HepG2 (cell line): ENCODE measurements around the gene CLEC2D. TPM values are rescaled to one million over a fixed set of nuclear protein-coding genes. Genes with fewer than 3 reads are reported as not detected.
"Not testable (repeated sequence)": the region's sequence is repeated elsewhere in the genome, so short reads cannot be mapped to it uniquely, and the experiment has no call there.

ENCODE experiments used
- ATAC-seq: fragments of 200-7000 bp; cut with Tn5 transposase; 3 replicates; pipeline ENCODE4 v1.9.1; 2020; ENCODE audit warnings: mild to moderate bottlenecking, moderate library complexity
- BruUV-seq: library from RNA; stranded (reverse); fragments of 400-500 nt; replicated peaks from 2 replicates; lab custom pipeline; 2021; lab: Mats Ljungman, UMichigan
- CTCF ChIA-PET: fragments of 300-600 bp; formaldehyde crosslinking; extraction: SDS; loops from one replicate; lab custom pipeline; 2021; ENCODE audit warnings: low total read pairs, inconsistent platforms, low intra/inter-chr PET ratio; lab: Yijun Ruan, JAX
- POLR2A ChIA-PET: fragments of 350-600 bp; sonication (Branson Sonifier 250); formaldehyde crosslinking; loops from one replicate; lab custom pipeline; 2020; ENCODE audit warnings: antibody characterized with exemption, inconsistent platforms; lab: Yijun Ruan, JAX
- DNase-seq: peaks from one replicate; pipeline ENCODE4 v3.0.0-alpha.2; 2015; ENCODE audit warnings: low spot score
- FAIRE-seq: peaks from 3 replicates; lab custom pipeline; 2011; peaks lifted over from hg19 to GRCh38; lab: Jason Lieb, UNC
- H2AFZ ChIP-seq: one replicate; pipeline ENCODE4 v1.6.1; 2011; ENCODE audit warnings: low read length, inconsistent platforms
- H3K27ac ChIP-seq: fragments of 300-600 bp; 3 replicates; pipeline ENCODE4 v1.8.0; 2011; ENCODE audit warnings: mixed run types, mild to moderate bottlenecking, mixed read lengths, low read length, inconsistent platforms; ENCODE audit not compliant: insufficient read depth; ENCODE audit errors: extremely low read length
- H3K27me3 ChIP-seq, 2 experiments: fragments of 200-600 bp in 1 of 2; 2 replicates in 1 of 2; 3 replicates in 1 of 2; pipeline versions ENCODE4 v1.6.0 to v1.8.0; 2011; ENCODE audit warnings: low read length in 2 of 2, mild to moderate bottlenecking in 2 of 2, moderate library complexity in 2 of 2, inconsistent platforms in 1 of 2; ENCODE audit not compliant: insufficient read depth in 2 of 2, control insufficient read depth in 1 of 2
- H3K36me3 ChIP-seq, 2 experiments: fragments of 200-600 bp in 1 of 2; replicated peaks in 1 of 2; 2 replicates in 1 of 2; 3 replicates in 1 of 2; pipeline versions ENCODE4 v1.5.1 to v1.8.0; 2011; ENCODE audit warnings: low read length in 2 of 2, inconsistent platforms in 1 of 2; ENCODE audit not compliant: insufficient read depth in 2 of 2, control insufficient read depth in 1 of 2
- H3K4me1 ChIP-seq: 2 replicates; pipeline ENCODE4 v1.5.1; 2012; ENCODE audit warnings: low read length, inconsistent platforms; ENCODE audit not compliant: insufficient read depth
- H3K4me2 ChIP-seq: 2 replicates; pipeline ENCODE4 v1.6.0; 2011; ENCODE audit warnings: low read depth, low read length, inconsistent platforms
- H3K4me3 ChIP-seq, 3 experiments: fragments of 200-600 bp in 1 of 3; sonication (generic), shearing (Covaris generic) in 1 of 3; replicated peaks in 1 of 3; 2 replicates each; pipeline ENCODE4 v1.5.1; 2011 to 2016; ENCODE audit warnings: low read length in 3 of 3, inconsistent platforms in 2 of 3, low read depth in 2 of 3, mild to moderate bottlenecking in 2 of 3, control low read depth in 1 of 3, mixed read lengths in 1 of 3; ENCODE audit not compliant: insufficient read depth in 1 of 3
- H3K79me2 ChIP-seq: one replicate; pipeline ENCODE4 v1.6.1; 2011; ENCODE audit warnings: low read length, inconsistent platforms; ENCODE audit not compliant: insufficient read depth
- H3K9ac ChIP-seq: 2 replicates; pipeline ENCODE4 v1.6.0; 2011; ENCODE audit warnings: mild to moderate bottlenecking, low read depth, low read length, inconsistent platforms; ENCODE audit not compliant: insufficient read depth
- H3K9me3 ChIP-seq: 2 replicates; pipeline ENCODE4 v1.5.1; 2012; ENCODE audit warnings: mild to moderate bottlenecking, low read length
- H4K20me1 ChIP-seq: 2 replicates; pipeline ENCODE4 v1.6.0; 2011; ENCODE audit warnings: inconsistent platforms, mild to moderate bottlenecking, low read length, moderate library complexity; ENCODE audit not compliant: insufficient read depth
- GABPB1 ChIP-seq: IDR thresholded peaks from 2 replicates; pipeline ENCODE4 v1.6.1; 2016; ENCODE audit warnings: mild to moderate bottlenecking, missing genetic modification reagents, moderate library complexity, missing compliant biosample characterization
- HOXA3 ChIP-seq: sonication (generic); formaldehyde crosslinking; IDR thresholded peaks from 2 replicates; pipeline ENCODE4 v1.5.0; 2020; ENCODE audit warnings: missing genetic modification reagents
- PHF8 ChIP-seq: sonication (generic); formaldehyde crosslinking; IDR thresholded peaks from 2 replicates; pipeline ENCODE4 v1.5.0; 2020; ENCODE audit warnings: missing genetic modification reagents
- POLR2A ChIP-seq, 2 experiments: IDR thresholded peaks; 2 replicates each; pipeline ENCODE4 v1.6.1; 2011; ENCODE audit warnings: low read depth in 2 of 2, low read length in 2 of 2, mild to moderate bottlenecking in 1 of 2, moderate library complexity in 1 of 2; ENCODE audit not compliant: insufficient read depth in 1 of 2
- ZBTB38 ChIP-seq: sonication (generic); formaldehyde crosslinking; IDR thresholded peaks from 2 replicates; pipeline ENCODE4 v1.5.1; 2020; ENCODE audit warnings: mild to moderate bottlenecking, missing genetic modification reagents
- whole genome bisulfite sequencing: methylation state at CpG from one replicate; pipeline ENCODE4 v1.1.6; 2017; ENCODE audit warnings: low lambda C conversion rate; 5-methylcytosine and 5-hydroxymethylcytosine counted together
- in situ Hi-C: cut with HindIII; loops from 2 replicates; pipeline ENCODE4 v1.10.0; 2017; ENCODE audit warnings: low pct_unique_long_range_greater_than_20kb; ENCODE audit not compliant: extremely low pct_ligation_motif_present
- intact Hi-C: fragments of 100-400 bp; cut with micrococcal nuclease; formaldehyde crosslinking; loops from one replicate; pipeline ENCODE4 v1.10.0; 2022; ENCODE audit not compliant: unreplicated experiment
- polyA plus RNA-seq, 8 experiments: library from polyadenylated mRNA; depleted of rRNA in 3 of 8; stranded (reverse) in 7 of 8; unstranded in 1 of 8; fragments of >200 nt; fragmentation: Illumina TruSeq in 4 of 8; extraction: Trizol in 4 of 8; gene quantifications; 2 replicates each; pipeline versions ENCODE4 v1.2.1 to v1.2.3, GENCODE V29; 2011 to 2016; ENCODE audit warnings: low read depth in 4 of 8, missing spikeins in 1 of 8, mixed read lengths in 1 of 8; ENCODE audit not compliant: insufficient read depth in 1 of 8
- total RNA-seq, 5 experiments: library from RNA; depleted of rRNA; stranded (reverse); fragments of >200 nt; fragmentation: Illumina TruSeq; extraction: Trizol; gene quantifications; 2 replicates each; pipeline ENCODE4 v1.2.3, GENCODE V29; 2016; ENCODE audit warnings: low read depth in 1 of 5
- TF ChIP-seq, protein P1 (sequence below): sonication (generic); formaldehyde crosslinking; IDR thresholded peaks from 2 replicates; pipeline ENCODE4 v1.4.0; 2020; ENCODE audit warnings: missing genetic modification reagents
- TF ChIP-seq, protein P2 (sequence below): sonication (generic); formaldehyde crosslinking; IDR thresholded peaks from 2 replicates; pipeline ENCODE4 v1.4.0; 2020; ENCODE audit warnings: missing genetic modification reagents
- TF ChIP-seq, protein P3 (sequence below): sonication (generic); formaldehyde crosslinking; IDR thresholded peaks from 2 replicates; pipeline ENCODE4 v1.5.0; 2020; ENCODE audit warnings: missing genetic modification reagents

The CLEC2D gene
- total and polyA plus RNA-seq, 2 of the 13 experiments (the other 11 are each of a cell fraction or from before 2014, with no cell fraction given), result 2.5 to 8.6 TPM

DNA sequence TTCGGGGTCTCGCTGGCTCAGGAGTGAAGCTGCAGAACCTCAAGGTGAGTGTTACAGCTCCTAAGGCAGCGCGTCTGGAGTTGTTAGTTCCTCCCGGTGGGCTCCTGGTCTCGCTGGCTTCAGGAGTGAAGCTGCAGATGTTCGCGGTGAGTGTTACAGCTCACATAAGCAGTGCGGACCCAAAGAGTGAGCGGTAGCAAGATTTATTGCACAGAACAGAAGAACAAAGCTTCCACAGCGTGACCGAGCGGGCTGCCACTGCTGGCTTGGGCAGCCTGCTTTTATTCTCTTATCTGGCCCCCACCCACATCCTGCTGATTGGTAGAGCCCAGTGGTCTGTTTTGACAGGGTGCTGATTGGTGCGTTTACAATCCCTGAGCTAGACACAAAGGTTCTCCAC is 69.4 kb downstream of the CLEC2D start:
- H3K9ac ChIP-seq, H3K9me3 ChIP-seq, in situ Hi-C loops, H3K79me2 ChIP-seq, POLR2A ChIA-PET, H3K27ac ChIP-seq, ATAC-seq, intact Hi-C loops, H3K4me1 ChIP-seq, H3K4me3 ChIP-seq, H3K36me3 ChIP-seq, CTCF ChIA-PET, H2AFZ ChIP-seq, BruUV-seq, FAIRE-seq, H4K20me1 ChIP-seq, DNase-seq: not testable (repeated sequence)
- Histone ChIP-seq H3K27me3 (peaks cover 0 to 10% of the 10 kb centered on the region in 2 experiments; a peak in 1 of 5 replicates), H3K4me2 (peak overlapping the region; percentile 27; the same call in 1 of the 2 replicates)
- WGBS, result 80% methylated on average over 14 of the region's 14 CpGs
- TF ChIP-seq POLR2A (IDR thresholded peaks at IDR 0.05; ENCODE audit: insufficient read depth in 1 of 2, low read depth in 2 of 2, low read length in 2 of 2) (peak in 1 of 2 experiments; percentile 33; a peak in 1 of 4 replicates), ZBTB38 (CRISPR knock-in tag) (0 out of 2 replicates have a peak, but pooled peaks have one; percentile 27)
- TF ChIP-seq, protein P1, sequence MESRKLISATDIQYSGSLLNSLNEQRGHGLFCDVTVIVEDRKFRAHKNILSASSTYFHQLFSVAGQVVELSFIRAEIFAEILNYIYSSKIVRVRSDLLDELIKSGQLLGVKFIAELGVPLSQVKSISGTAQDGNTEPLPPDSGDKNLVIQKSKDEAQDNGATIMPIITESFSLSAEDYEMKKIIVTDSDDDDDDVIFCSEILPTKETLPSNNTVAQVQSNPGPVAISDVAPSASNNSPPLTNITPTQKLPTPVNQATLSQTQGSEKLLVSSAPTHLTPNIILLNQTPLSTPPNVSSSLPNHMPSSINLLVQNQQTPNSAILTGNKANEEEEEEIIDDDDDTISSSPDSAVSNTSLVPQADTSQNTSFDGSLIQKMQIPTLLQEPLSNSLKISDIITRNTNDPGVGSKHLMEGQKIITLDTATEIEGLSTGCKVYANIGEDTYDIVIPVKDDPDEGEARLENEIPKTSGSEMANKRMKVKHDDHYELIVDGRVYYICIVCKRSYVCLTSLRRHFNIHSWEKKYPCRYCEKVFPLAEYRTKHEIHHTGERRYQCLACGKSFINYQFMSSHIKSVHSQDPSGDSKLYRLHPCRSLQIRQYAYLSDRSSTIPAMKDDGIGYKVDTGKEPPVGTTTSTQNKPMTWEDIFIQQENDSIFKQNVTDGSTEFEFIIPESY, result peak; percentile 12; the same call in 1 of the 2 replicates

DNA sequence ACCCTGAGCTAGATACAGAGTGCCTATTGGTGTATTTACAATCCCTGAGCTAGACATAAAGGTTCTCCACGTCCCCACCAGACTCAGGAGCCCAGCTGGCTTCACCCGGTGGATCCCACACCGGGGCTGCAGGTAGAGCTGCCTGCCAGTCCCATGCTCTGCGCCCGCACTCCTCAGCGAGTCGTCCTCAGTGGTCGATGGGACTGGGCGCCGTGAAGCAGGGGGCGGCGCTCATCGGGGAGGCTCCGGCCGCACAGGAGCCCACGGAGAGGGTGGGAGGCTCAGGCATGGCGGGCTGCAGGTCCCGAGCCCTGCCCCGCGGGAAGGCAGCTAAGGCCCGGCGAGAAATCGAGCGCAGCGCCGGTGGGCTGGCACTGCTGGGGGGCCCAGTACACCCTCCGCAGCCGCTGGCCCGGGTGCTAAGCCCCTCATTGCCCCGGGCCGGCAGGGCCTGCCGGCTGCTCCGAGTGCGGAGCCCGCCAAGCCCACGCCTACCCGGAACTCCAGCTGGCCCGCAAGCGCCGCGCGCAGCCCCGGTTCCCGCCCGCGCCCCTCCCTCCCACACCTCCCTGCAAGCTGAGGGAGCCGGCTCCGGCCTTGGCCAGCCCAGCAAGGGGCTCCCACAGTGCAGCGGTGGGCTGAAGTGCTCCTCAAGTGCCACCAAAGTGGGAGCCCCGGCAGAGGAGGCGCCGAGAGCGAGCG is 70.0 kb downstream of the CLEC2D start:
- H3K4me1 ChIP-seq, intact Hi-C loops, BruUV-seq, in situ Hi-C loops, POLR2A ChIA-PET, H3K36me3 ChIP-seq, DNase-seq, H3K79me2 ChIP-seq, H4K20me1 ChIP-seq, CTCF ChIA-PET, H3K9ac ChIP-seq, H3K27ac ChIP-seq, FAIRE-seq, H2AFZ ChIP-seq, H3K9me3 ChIP-seq: not testable (repeated sequence)
- peak overlapping the region in 2 of 3 experiments; percentile 40 to 46; a peak in 3 of 6 replicates for H3K4me3 ChIP-seq
- peak overlapping the region; percentile 62 for H3K4me2 ChIP-seq
- H3K27me3 ChIP-seq, result peaks cover 0 to 10% of the 10 kb centered on the region in 2 experiments; a peak in 1 of 5 replicates
- peak; percentile 73 for ATAC-seq
- WGBS, result 33% methylated on average over 10 of the region's 54 CpGs
- TF ChIP-seq HOXA3 (CRISPR knock-in tag) (0 out of 2 replicates have a peak, but pooled peaks have one; percentile 41), GABPB1 (CRISPR knock-in tag) (peak; percentile 59; the same call in 1 of the 2 replicates), PHF8 (CRISPR knock-in tag) (peak; percentile 41)
- TF ChIP-seq, protein P2, sequence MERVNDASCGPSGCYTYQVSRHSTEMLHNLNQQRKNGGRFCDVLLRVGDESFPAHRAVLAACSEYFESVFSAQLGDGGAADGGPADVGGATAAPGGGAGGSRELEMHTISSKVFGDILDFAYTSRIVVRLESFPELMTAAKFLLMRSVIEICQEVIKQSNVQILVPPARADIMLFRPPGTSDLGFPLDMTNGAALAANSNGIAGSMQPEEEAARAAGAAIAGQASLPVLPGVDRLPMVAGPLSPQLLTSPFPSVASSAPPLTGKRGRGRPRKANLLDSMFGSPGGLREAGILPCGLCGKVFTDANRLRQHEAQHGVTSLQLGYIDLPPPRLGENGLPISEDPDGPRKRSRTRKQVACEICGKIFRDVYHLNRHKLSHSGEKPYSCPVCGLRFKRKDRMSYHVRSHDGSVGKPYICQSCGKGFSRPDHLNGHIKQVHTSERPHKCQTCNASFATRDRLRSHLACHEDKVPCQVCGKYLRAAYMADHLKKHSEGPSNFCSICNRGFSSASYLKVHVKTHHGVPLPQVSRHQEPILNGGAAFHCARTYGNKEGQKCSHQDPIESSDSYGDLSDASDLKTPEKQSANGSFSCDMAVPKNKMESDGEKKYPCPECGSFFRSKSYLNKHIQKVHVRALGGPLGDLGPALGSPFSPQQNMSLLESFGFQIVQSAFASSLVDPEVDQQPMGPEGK (CRISPR knock-in tag), result 0 out of 2 replicates have a peak, but pooled peaks have one; percentile 15
- TF ChIP-seq, protein P3, sequence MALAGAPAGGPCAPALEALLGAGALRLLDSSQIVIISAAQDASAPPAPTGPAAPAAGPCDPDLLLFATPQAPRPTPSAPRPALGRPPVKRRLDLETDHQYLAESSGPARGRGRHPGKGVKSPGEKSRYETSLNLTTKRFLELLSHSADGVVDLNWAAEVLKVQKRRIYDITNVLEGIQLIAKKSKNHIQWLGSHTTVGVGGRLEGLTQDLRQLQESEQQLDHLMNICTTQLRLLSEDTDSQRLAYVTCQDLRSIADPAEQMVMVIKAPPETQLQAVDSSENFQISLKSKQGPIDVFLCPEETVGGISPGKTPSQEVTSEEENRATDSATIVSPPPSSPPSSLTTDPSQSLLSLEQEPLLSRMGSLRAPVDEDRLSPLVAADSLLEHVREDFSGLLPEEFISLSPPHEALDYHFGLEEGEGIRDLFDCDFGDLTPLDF (CRISPR knock-in tag), result 0 out of 2 replicates have a peak, but pooled peaks have one; percentile 42
